Astrocyte (in vitro differentiated cells and primary cell): ENCODE measurements around the gene IFIT2.

Source experiments
- CTCF ChIP-seq: IDR thresholded peaks from 2 replicates; pipeline ENCODE4 v1.5.1; 2011; ENCODE audit warnings: low read depth, mild to moderate bottlenecking, inconsistent platforms, low read length, moderate library complexity; ENCODE audit not compliant: insufficient read depth
- EZH2 ChIP-seq: IDR thresholded peaks from 2 replicates; pipeline ENCODE4 v1.6.1; 2012; ENCODE audit warnings: mild to moderate bottlenecking, low read length, inconsistent platforms; ENCODE audit not compliant: insufficient read depth

DNA sequence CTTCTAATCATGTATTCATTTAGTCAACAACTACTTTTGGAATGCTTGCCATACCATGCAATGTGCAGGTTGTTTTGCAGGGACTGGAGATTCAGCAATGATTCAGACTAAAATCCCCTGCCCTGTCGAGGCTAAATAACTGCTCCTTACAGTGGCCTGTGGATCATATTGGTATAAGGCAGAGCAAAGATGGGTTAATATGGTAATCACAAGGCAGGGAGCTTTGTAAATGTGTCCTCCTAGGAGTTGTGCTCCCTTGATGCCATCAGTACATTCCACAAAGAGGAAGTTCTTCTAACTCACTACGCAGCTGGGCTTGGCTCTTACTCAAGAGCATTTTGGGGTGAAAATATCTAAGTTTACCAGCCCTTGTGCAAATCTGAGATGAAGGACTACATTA, 614 bp upstream of the IFIT2 start:
- TF ChIP-seq CTCF: no peak
- TF ChIP-seq EZH2: no peak
